Pancreas (tissue), 10 donors: ENCODE data around the gene ANKRD22. TPM values are rescaled to one million over a fixed set of nuclear protein-coding genes. Genes with fewer than 3 reads are reported as not detected.

Experiments used
- ATAC-seq, 4 donors: fragments of 200-7000 bp; cut with Tn5 transposase; one replicate each; pipeline versions ENCODE4 v1.8.0 to v1.9.1; 2020; ENCODE audit warnings: mild to moderate bottlenecking in 4 of 4, moderate library complexity in 4 of 4
- DNase-seq, 6 donors: peaks; one replicate each; pipeline ENCODE4 v3.0.0-alpha.2; 2020
- FAIRE-seq: peaks from 2 replicates; lab custom pipeline; 2012; peaks lifted over from hg19 to GRCh38; lab: Jason Lieb, UNC
- H3K27ac ChIP-seq, 4 donors: fragments of 200-600 bp; sonication (generic); 1 replicate in 3 of 4; 2 replicates in 1 of 4; pipeline versions ENCODE4 v1.5.0 to v1.8.0; 2020
- H3K27me3 ChIP-seq, 4 donors: fragments of 200-600 bp; one replicate each; pipeline ENCODE4 v1.8.0; 2021
- H3K36me3 ChIP-seq, 3 donors: fragments of 200-600 bp; sonication (generic) in 1 of 3; one replicate each; pipeline versions ENCODE4 v1.5.0 to v1.8.0; 2020 to 2021
- H3K4me1 ChIP-seq, 3 donors: fragments of 200-600 bp; one replicate each; pipeline ENCODE4 v1.8.0; 2021
- H3K4me3 ChIP-seq, 4 donors: fragments of 200-600 bp; sonication (generic) in 2 of 4; one replicate each; pipeline versions ENCODE4 v1.5.0 to v1.8.0; 2020 to 2021
- H3K9me3 ChIP-seq, 4 donors: fragments of 200-600 bp; one replicate each; pipeline ENCODE4 v1.8.0; 2021
- WGBS, 2 donors: extraction: QIAGEN DNeasy Blood & Tissue Kit; methylation state at CpG; one replicate each; pipeline ENCODE4 v1.1.7; 2013; 5-methylcytosine and 5-hydroxymethylcytosine counted together
- intact Hi-C, 3 donors: fragments of 100-400 bp; cut with DNase I; formaldehyde crosslinking; loops; one replicate each; pipeline versions ENCODE4 v1.11.1 to v1.14.2; 2022
- polyA plus RNA-seq, 2 donors: library from polyadenylated mRNA; stranded (reverse); fragments of 200-250 nt; gene quantifications; one replicate each; pipeline ENCODE4 v1.2.3, GENCODE V29; 2013
- total RNA-seq, 6 donors: library from RNA; stranded (reverse); fragmentation: NEBNext Ultra II Directional in 4 of 6; extraction: Animal tissue kit (Norgen Biotek cat#: 25700) in 4 of 6; gene quantifications; one replicate each; pipeline versions ENCODE4 v1.2.1 to v1.2.4, GENCODE V29; 2021 to 2023
- TF ChIP-seq, protein P1 (sequence below), 4 donors: fragments of 200-600 bp; sonication (generic) in 3 of 4; IDR thresholded peaks; one replicate each; pipeline versions ENCODE4 v1.5.0 to v1.8.0; 2021; ENCODE audit warnings: antibody characterized with exemption in 4 of 4
- donor health status: healthy with polysubstance abuse.
- donor health status: DM: no; HTN: no; CAD: no; lungs with moderate emphysema.
- donor health status: DM: no; HTN: no; CAD: no.
- donor health status: control.
- donor health status: control.
- donor health status: Bipolar disorder and iron deficiency.
- donor health status: DM: yes; HTN: yes; CAD: no.
- donor health status: DM: no; HTN: no; CAD: no.
- donor health status: DM: no; HTN: no; CAD: no.
- donor health status: DM: yes; HTN: yes; CAD: no.

ANKRD22 gene
- total and polyA plus RNA-seq, 8 donors = 2.3 to 17.4 (median 4.0) TPM

DNA sequence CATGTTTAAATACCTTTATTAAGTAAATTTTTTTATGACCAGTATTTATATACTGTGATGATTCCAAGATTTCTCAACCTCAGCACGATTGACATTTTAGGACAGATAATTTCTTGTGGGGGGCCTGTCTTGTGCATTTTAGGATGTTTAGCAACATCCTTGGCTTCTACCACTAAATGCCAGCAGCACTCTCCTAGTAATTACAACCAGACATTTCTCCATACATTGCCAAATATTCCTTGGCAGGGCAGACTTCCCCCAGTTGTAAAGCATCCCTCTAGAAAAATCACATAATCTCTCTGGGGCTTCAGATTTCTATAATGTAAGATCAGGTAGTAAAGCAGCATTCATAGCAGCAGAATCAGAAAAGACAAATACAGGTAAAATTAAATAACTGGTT, 56.9 kb downstream of the ANKRD22 start:
- 62 to 64% methylated on average over 1 of the region's 1 CpG for WGBS, 2 donors

DNA sequence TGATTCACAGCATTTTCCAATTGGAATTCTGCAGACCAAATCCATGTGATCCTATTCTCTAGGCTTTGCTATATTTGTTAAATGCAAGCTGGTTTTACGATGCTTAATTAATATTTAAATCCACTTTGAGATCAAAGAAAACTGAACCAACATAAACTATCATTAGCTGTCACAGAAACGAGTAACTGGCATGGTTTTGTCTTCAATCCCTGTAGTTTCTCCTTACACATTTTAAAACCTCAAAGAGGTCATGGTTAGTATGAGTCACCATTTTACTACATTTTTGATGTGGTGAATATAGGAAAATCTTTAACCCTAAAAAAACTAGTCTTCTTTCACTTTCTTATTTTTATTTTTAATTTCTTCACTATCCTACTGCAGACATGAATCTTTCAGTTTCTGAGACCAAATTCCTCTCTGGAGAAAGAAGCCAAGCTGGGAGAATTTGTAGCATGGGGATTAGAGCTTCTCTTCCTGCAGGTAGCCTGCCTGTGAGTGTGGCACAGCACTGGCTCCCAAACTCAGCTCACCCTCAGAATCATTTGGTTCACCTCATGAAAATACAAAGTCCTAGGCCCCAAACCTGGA, 57.8 kb downstream of the ANKRD22 start:
- ATAC-seq (no peak), DNase-seq (no peak), FAIRE-seq (no peak)
- H3K4me1 ChIP-seq = no peaks in the 10 kb centered on the region
- H3K9me3 ChIP-seq = no peaks in the 10 kb centered on the region
- H3K27me3 ChIP-seq = no peaks in the 10 kb centered on the region
- no peak overlapping the region for H3K4me3 ChIP-seq
- TF ChIP-seq, protein P1, sequence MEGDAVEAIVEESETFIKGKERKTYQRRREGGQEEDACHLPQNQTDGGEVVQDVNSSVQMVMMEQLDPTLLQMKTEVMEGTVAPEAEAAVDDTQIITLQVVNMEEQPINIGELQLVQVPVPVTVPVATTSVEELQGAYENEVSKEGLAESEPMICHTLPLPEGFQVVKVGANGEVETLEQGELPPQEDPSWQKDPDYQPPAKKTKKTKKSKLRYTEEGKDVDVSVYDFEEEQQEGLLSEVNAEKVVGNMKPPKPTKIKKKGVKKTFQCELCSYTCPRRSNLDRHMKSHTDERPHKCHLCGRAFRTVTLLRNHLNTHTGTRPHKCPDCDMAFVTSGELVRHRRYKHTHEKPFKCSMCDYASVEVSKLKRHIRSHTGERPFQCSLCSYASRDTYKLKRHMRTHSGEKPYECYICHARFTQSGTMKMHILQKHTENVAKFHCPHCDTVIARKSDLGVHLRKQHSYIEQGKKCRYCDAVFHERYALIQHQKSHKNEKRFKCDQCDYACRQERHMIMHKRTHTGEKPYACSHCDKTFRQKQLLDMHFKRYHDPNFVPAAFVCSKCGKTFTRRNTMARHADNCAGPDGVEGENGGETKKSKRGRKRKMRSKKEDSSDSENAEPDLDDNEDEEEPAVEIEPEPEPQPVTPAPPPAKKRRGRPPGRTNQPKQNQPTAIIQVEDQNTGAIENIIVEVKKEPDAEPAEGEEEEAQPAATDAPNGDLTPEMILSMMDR (IDR thresholded peaks at IDR 0.05) = no peak
- WGBS, 2 donors = 61 to 77% methylated on average over 2 of the region's 2 CpGs
- intact Hi-C loops = no loop called here
- no peak overlapping the region for H3K27ac ChIP-seq
- H3K36me3 ChIP-seq = no peaks in the 10 kb centered on the region

More for the DNA sequence above, 56.9 kb downstream of the ANKRD22 start:
- Histone ChIP-seq H3K4me3 (no peak overlapping the region), H3K36me3 (no peaks in the 10 kb centered on the region), H3K4me1 (no peaks in the 10 kb centered on the region), H3K27ac (no peak overlapping the region), H3K9me3 (no peaks in the 10 kb centered on the region), H3K27me3 (no peaks in the 10 kb centered on the region)
- FAIRE-seq (no peak), ATAC-seq (no peak), DNase-seq (no peak)
- intact Hi-C loops = no loop called here
- TF ChIP-seq, protein P1 (IDR thresholded peaks at IDR 0.05) = no peak

DNA sequence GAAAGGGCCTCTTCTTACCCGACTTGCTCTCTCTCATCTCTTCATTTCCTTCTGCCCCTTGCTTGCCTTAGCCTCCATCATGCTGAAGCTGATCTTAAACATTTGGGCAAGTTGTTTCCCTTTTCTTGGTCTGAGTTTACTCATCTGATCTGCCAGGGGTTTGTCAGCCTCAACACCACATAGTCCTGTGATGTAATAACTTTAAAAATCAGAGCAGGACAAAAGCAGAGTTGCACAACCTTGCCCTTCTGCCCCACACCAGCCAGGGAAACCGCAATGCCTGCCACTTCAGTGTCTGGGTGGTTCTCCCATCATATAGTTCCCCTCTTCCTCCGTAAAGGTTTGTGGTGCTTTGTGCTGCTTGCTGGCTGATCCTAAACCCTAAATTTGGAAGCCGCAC, 59.0 kb downstream of the ANKRD22 start:
- intact Hi-C loops = no loop called here
- Histone ChIP-seq H3K9me3 (no peaks in the 10 kb centered on the region), H3K27ac (no peak overlapping the region), H3K27me3 (no peaks in the 10 kb centered on the region), H3K36me3 (no peaks in the 10 kb centered on the region), H3K4me1 (no peaks in the 10 kb centered on the region), H3K4me3 (no peak overlapping the region)
- peak in 1 of 6 donors; percentile 48 for DNase-seq
- 73 to 84% methylated on average over 4 of the region's 4 CpGs for WGBS, 2 donors
- no peak for FAIRE-seq
- ATAC-seq = peak in 2 of 4 donors; percentile 77 to 81
- TF ChIP-seq, protein P1 (IDR thresholded peaks at IDR 0.05) = no peak

DNA sequence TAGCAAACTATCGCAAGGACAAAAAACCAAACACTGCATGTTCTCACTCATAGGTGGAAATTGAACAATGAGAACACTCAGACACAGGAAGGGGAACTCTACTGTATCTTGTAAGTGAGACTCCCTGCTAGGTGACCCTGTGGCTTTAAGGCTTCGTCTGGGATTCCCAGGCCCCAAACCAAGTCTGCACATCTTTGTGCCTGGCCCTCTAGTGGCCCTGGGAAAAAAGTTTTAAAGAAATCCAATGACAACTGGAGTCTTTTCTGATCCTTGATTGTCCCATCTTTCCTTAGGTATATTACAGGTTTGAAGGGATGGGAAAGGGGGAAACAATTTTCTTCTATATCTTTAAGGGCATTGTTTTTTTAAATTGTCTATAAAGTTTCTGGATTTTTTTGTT, 59.7 kb downstream of the ANKRD22 start:
- Histone ChIP-seq H3K4me1 (no peaks in the 10 kb centered on the region), H3K36me3 (no peaks in the 10 kb centered on the region), H3K4me3 (no peak overlapping the region), H3K27ac (no peak overlapping the region), H3K9me3 (no peaks in the 10 kb centered on the region), H3K27me3 (no peaks in the 10 kb centered on the region)
- TF ChIP-seq, protein P1 (IDR thresholded peaks at IDR 0.05) = peak in 1 of 4 donors; percentile 35
- WGBS, 2 donors = 48 to 51% methylated on average over 2 of the region's 2 CpGs
- FAIRE-seq (no peak), DNase-seq (peak in 1 of 6 donors; percentile 18), ATAC-seq (peak in 3 of 4 donors; percentile 61 to 70 (median 69))
- intact Hi-C loops = no loop called here

DNA sequence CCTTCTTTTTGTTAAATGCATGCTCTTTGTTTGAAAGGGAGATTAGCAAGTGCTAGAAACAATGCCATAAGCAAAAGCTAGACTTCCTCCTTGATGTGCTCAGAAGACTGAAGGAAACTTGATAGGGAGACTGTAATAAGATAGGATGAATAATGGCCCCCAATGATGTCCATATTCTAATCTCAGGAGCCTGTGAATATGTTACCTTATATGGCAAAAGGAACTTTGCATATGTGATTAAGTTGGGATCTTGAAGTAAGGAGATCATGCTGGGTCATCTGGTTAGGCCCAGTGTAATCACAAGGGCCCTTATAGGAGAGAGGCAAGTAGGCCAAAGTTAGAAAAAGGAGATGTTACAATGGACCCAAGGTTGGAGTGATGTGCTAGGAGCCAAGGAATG, 62.7 kb downstream of the ANKRD22 start:
- Histone ChIP-seq H3K36me3 (no peaks in the 10 kb centered on the region), H3K4me1 (no peaks in the 10 kb centered on the region), H3K27ac (no peak overlapping the region), H3K9me3 (no peaks in the 10 kb centered on the region), H3K27me3 (no peaks in the 10 kb centered on the region), H3K4me3 (no peak overlapping the region)
- no peak for ATAC-seq
- intact Hi-C loops = no loop called here
- TF ChIP-seq, protein P1 (IDR thresholded peaks at IDR 0.05) = no peak
- FAIRE-seq = no peak
- no peak for DNase-seq
